ENCODE data around the gene POU2AF3.
"Not testable (repeated sequence)": the region's sequence is repeated elsewhere in the genome, so short reads cannot be mapped to it uniquely, and the experiment has no call there.

Gene POU2AF3

GRCh38 chr11:111310088-111310487 is 11.7 kb downstream of the POU2AF3 start:
- H3K9ac ChIP-seq (ENCODE audit: low read length) = no peak overlapping the region
- H3K27ac ChIP-seq (ENCODE audit: low read depth, low read length) = no peak overlapping the region
- H3K9me3 ChIP-seq (ENCODE audit: control insufficient read depth, insufficient read depth, low read depth, low read length) = no peaks in the 10 kb centered on the region
- no peak overlapping the region for H3K4me3 ChIP-seq (ENCODE audit: low read depth, low read length)
- no peaks in the 10 kb centered on the region for H3K36me3 ChIP-seq (ENCODE audit: control insufficient read depth, insufficient read depth, low read length)
- no peaks in the 10 kb centered on the region for H3K27me3 ChIP-seq (ENCODE audit: control insufficient read depth, insufficient read depth, low read length)
- no peaks in the 10 kb centered on the region for H3K4me1 ChIP-seq (ENCODE audit: control insufficient read depth, insufficient read depth, low read length)

GRCh38 chr11:111310723-111311122 is 12.4 kb downstream of the POU2AF3 start:
- no peak overlapping the region for H3K27ac ChIP-seq (ENCODE audit: low read depth, low read length)
- no peaks in the 10 kb centered on the region for H3K9me3 ChIP-seq (ENCODE audit: control insufficient read depth, insufficient read depth, low read depth, low read length)
- no peaks in the 10 kb centered on the region for H3K27me3 ChIP-seq (ENCODE audit: control insufficient read depth, insufficient read depth, low read length)
- H3K4me1 ChIP-seq (ENCODE audit: control insufficient read depth, insufficient read depth, low read length) = no peaks in the 10 kb centered on the region
- no peak overlapping the region for H3K9ac ChIP-seq (ENCODE audit: low read length)
- no peaks in the 10 kb centered on the region for H3K36me3 ChIP-seq (ENCODE audit: control insufficient read depth, insufficient read depth, low read length)
- H3K4me3 ChIP-seq (ENCODE audit: low read depth, low read length) = no peak overlapping the region

GRCh38 chr11:111312076-111312475 is 13.7 kb downstream of the POU2AF3 start:
- Histone ChIP-seq H3K9ac (ENCODE audit: low read length) (no peak overlapping the region), H3K9me3 (ENCODE audit: control insufficient read depth, insufficient read depth, low read depth, low read length) (no peaks in the 10 kb centered on the region), H3K27me3 (ENCODE audit: control insufficient read depth, insufficient read depth, low read length) (no peaks in the 10 kb centered on the region), H3K4me3 (ENCODE audit: low read depth, low read length) (no peak overlapping the region), H3K4me1 (ENCODE audit: control insufficient read depth, insufficient read depth, low read length) (no peaks in the 10 kb centered on the region), H3K36me3 (ENCODE audit: control insufficient read depth, insufficient read depth, low read length) (no peaks in the 10 kb centered on the region), H3K27ac (ENCODE audit: low read depth, low read length) (no peak overlapping the region)

- H3K9ac ChIP-seq (ENCODE audit: low read length) = no peak overlapping the region
- H3K27ac ChIP-seq (ENCODE audit: low read depth, low read length) = no peak overlapping the region
- H3K36me3 ChIP-seq (ENCODE audit: control insufficient read depth, insufficient read depth, low read length) = no peaks in the 10 kb centered on the region
- H3K4me3 ChIP-seq (ENCODE audit: low read depth, low read length) = no peak overlapping the region
- no peaks in the 10 kb centered on the region for H3K27me3 ChIP-seq (ENCODE audit: control insufficient read depth, insufficient read depth, low read length)
- H3K4me1 ChIP-seq (ENCODE audit: control insufficient read depth, insufficient read depth, low read length) = peaks cover 8% of the 10 kb centered on the region; the same call in 1 of the 2 replicates
- no peaks in the 10 kb centered on the region for H3K9me3 ChIP-seq (ENCODE audit: control insufficient read depth, insufficient read depth, low read depth, low read length)
Observed at GRCh38 chr11:111319296-111319695, 20.9 kb downstream of the POU2AF3 start.

- not testable (repeated sequence) for H3K27me3 ChIP-seq (ENCODE audit: control insufficient read depth, insufficient read depth, low read length); H3K27ac ChIP-seq (ENCODE audit: low read depth, low read length); H3K9me3 ChIP-seq (ENCODE audit: control insufficient read depth, insufficient read depth, low read depth, low read length); H3K9ac ChIP-seq (ENCODE audit: low read length); H3K4me3 ChIP-seq (ENCODE audit: low read depth, low read length); H3K36me3 ChIP-seq (ENCODE audit: control insufficient read depth, insufficient read depth, low read length); H3K4me1 ChIP-seq (ENCODE audit: control insufficient read depth, insufficient read depth, low read length)
Observed at GRCh38 chr11:111320199-111320598, 21.9 kb downstream of the POU2AF3 start.

- Histone ChIP-seq H3K9me3 (ENCODE audit: control insufficient read depth, insufficient read depth, low read depth, low read length) (no peaks in the 10 kb centered on the region), H3K4me1 (ENCODE audit: control insufficient read depth, insufficient read depth, low read length) (peaks cover 8% of the 10 kb centered on the region; the same call in 1 of the 2 replicates), H3K27me3 (ENCODE audit: control insufficient read depth, insufficient read depth, low read length) (no peaks in the 10 kb centered on the region), H3K27ac (ENCODE audit: low read depth, low read length) (no peak overlapping the region), H3K36me3 (ENCODE audit: control insufficient read depth, insufficient read depth, low read length) (no peaks in the 10 kb centered on the region), H3K9ac (ENCODE audit: low read length) (no peak overlapping the region), H3K4me3 (ENCODE audit: low read depth, low read length) (no peak overlapping the region)
Observed at GRCh38 chr11:111320728-111321568, 22.6 kb downstream of the POU2AF3 start.

GRCh38 chr11:111322534-111322933 is 24.2 kb downstream of the POU2AF3 start:
- Histone ChIP-seq H3K4me3 (ENCODE audit: low read depth, low read length) (no peak overlapping the region), H3K9me3 (ENCODE audit: control insufficient read depth, insufficient read depth, low read depth, low read length) (no peaks in the 10 kb centered on the region), H3K27ac (ENCODE audit: low read depth, low read length) (no peak overlapping the region), H3K27me3 (ENCODE audit: control insufficient read depth, insufficient read depth, low read length) (no peaks in the 10 kb centered on the region), H3K4me1 (ENCODE audit: control insufficient read depth, insufficient read depth, low read length) (peaks cover 8% of the 10 kb centered on the region; the same call in 1 of the 2 replicates), H3K36me3 (ENCODE audit: control insufficient read depth, insufficient read depth, low read length) (no peaks in the 10 kb centered on the region), H3K9ac (ENCODE audit: low read length) (no peak overlapping the region)

GRCh38 chr11:111324277-111324720 is 26.0 kb downstream of the POU2AF3 start:
- H3K27me3 ChIP-seq (ENCODE audit: control insufficient read depth, insufficient read depth, low read length) = no peaks in the 10 kb centered on the region
- no peak overlapping the region for H3K9ac ChIP-seq (ENCODE audit: low read length)
- H3K9me3 ChIP-seq (ENCODE audit: control insufficient read depth, insufficient read depth, low read depth, low read length) = no peaks in the 10 kb centered on the region
- peaks cover 8% of the 10 kb centered on the region; the same call in 1 of the 2 replicates for H3K4me1 ChIP-seq (ENCODE audit: control insufficient read depth, insufficient read depth, low read length)
- H3K4me3 ChIP-seq (ENCODE audit: low read depth, low read length) = no peak overlapping the region
- no peaks in the 10 kb centered on the region for H3K36me3 ChIP-seq (ENCODE audit: control insufficient read depth, insufficient read depth, low read length)
- no peak overlapping the region for H3K27ac ChIP-seq (ENCODE audit: low read depth, low read length)

- H3K27me3 ChIP-seq (ENCODE audit: control insufficient read depth, insufficient read depth, low read length) = no peaks in the 10 kb centered on the region
- H3K4me1 ChIP-seq (ENCODE audit: control insufficient read depth, insufficient read depth, low read length) = peaks cover 8% of the 10 kb centered on the region; the same call in 1 of the 2 replicates
Observed at GRCh38 chr11:111325259-111325658, 26.9 kb downstream of the POU2AF3 start.

GRCh38 chr11:111326824-111327223 is 28.5 kb downstream of the POU2AF3 start:
- Histone ChIP-seq H3K4me1 (ENCODE audit: control insufficient read depth, insufficient read depth, low read length) (no peaks in the 10 kb centered on the region), H3K27me3 (ENCODE audit: control insufficient read depth, insufficient read depth, low read length) (no peaks in the 10 kb centered on the region), H3K4me3 (ENCODE audit: low read depth, low read length) (no peak overlapping the region), H3K9me3 (ENCODE audit: control insufficient read depth, insufficient read depth, low read depth, low read length) (no peaks in the 10 kb centered on the region), H3K36me3 (ENCODE audit: control insufficient read depth, insufficient read depth, low read length) (no peaks in the 10 kb centered on the region), H3K27ac (ENCODE audit: low read depth, low read length) (no peak overlapping the region), H3K9ac (ENCODE audit: low read length) (no peak overlapping the region)

More at GRCh38 chr11:111325259-111325658, 26.9 kb downstream of the POU2AF3 start:
- H3K9ac ChIP-seq (ENCODE audit: low read length) = no peak overlapping the region
- H3K27ac ChIP-seq (ENCODE audit: low read depth, low read length) = no peak overlapping the region
- H3K36me3 ChIP-seq (ENCODE audit: control insufficient read depth, insufficient read depth, low read length) = no peaks in the 10 kb centered on the region
- no peaks in the 10 kb centered on the region for H3K9me3 ChIP-seq (ENCODE audit: control insufficient read depth, insufficient read depth, low read depth, low read length)
- H3K4me3 ChIP-seq (ENCODE audit: low read depth, low read length) = no peak overlapping the region

GRCh38 chr11:111327908-111328624 is 29.7 kb downstream of the POU2AF3 start:
- Histone ChIP-seq H3K27me3 (ENCODE audit: control insufficient read depth, insufficient read depth, low read length) (no peaks in the 10 kb centered on the region), H3K9ac (ENCODE audit: low read length) (no peak overlapping the region), H3K4me3 (ENCODE audit: low read depth, low read length) (no peak overlapping the region), H3K4me1 (ENCODE audit: control insufficient read depth, insufficient read depth, low read length) (no peaks in the 10 kb centered on the region), H3K9me3 (ENCODE audit: control insufficient read depth, insufficient read depth, low read depth, low read length) (no peaks in the 10 kb centered on the region), H3K36me3 (ENCODE audit: control insufficient read depth, insufficient read depth, low read length) (no peaks in the 10 kb centered on the region), H3K27ac (ENCODE audit: low read depth, low read length) (no peak overlapping the region)

Data from HUES6 (cell line).